Iris pigment epithelial cell (primary cell): ENCODE data around the gene KIF26B.
A peak's percentile ranks its signal among the peaks of the same experiment; 100 is the strongest.

Experiments used
- DNase-seq: peaks from one replicate; pipeline ENCODE4 v3.0.0-alpha.2; 2011; ENCODE audit warnings: low read depth

Gene KIF26B

DNA sequence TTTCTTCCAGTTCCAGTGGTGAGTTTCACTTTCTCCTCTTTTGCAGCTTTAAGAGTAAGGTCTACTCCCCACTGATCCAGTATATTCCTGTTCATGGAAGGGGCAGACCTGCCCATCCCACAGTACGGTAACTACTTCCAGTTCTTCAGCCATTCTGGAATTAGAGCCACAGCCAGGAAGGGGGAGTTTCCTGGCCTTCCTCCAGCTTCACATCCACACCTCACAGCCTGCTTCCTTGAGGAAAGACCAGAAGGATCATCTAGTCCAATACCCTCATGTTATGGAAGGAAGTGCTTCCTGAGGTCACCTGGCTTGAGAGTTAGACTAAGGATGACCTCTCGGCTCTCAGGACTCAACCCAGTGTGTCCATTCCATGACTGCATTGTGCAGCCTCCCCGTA, 597.8 kb downstream of the KIF26B start:
- no peak for DNase-seq

DNA sequence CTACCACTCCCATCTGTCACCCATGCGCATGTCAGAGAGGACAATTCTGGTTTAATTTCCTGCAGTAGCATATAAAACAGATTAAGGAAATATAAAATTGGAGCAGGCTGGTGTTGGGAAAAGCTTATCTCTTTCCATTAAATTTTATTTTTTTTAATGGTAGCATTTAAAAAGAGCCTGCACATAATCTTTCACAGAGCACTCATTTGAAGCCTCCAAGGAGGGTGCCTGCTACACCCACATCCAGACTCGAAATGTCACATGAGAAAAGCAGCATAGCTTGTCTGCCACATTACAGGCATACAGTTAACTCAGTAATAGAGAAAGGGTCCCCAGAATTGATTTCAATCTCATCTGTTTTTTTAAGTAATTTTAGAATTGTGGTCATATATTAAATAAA, 599.0 kb downstream of the KIF26B start:
- no peak for DNase-seq

DNA sequence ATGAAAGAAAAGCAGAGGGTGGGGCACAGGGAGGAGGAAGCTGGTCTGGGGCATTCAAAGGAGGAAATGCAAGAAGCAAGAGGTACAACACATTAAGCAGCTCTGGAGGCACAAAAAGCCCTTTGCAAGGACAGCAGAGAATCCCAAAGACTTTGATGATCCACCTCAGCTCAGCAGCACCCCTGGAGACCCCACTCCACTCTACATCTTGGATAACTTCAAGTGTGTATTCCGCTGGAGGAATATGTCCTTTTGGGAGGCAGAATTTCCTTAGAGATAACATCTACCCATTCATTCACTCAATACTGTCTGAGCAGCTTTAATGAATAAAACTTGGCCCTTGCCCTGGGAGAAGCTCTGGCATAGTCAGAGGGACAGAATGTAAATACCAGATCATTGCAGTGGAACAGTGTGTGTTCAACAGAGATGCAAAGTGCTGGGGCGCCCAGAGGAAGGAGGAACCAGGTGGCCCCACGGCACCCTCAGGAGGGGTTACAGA, 599.7 kb downstream of the KIF26B start:
- DNase-seq: peak; percentile 54
